Gastrocnemius medialis (tissue), 4 donors: Measurements from ENCODE around the gene SMURF1.

Experiments
- POLR2A ChIP-seq, 2 donors: fragments of 450-650 bp; IDR thresholded peaks; one replicate each; pipeline ENCODE4 v1.6.1; 2017; ENCODE audit warnings: antibody characterized with exemption in 2 of 2, mild to moderate bottlenecking in 2 of 2, moderate library complexity in 2 of 2
- TF ChIP-seq, protein P1 (sequence below), 5 experiments: fragments of 450-650 bp in 3 of 5; fragments of 200-600 bp in 2 of 5; sonication (generic) in 2 of 5; IDR thresholded peaks in 4 of 5; conservative IDR thresholded peaks in 1 of 5; 1 replicate in 4 of 5; 2 replicates in 1 of 5; pipeline ENCODE4 v1.5.1; 2016 to 2019; ENCODE audit warnings: antibody characterized with exemption in 5 of 5, mild to moderate bottlenecking in 3 of 5, moderate library complexity in 3 of 5

DNA sequence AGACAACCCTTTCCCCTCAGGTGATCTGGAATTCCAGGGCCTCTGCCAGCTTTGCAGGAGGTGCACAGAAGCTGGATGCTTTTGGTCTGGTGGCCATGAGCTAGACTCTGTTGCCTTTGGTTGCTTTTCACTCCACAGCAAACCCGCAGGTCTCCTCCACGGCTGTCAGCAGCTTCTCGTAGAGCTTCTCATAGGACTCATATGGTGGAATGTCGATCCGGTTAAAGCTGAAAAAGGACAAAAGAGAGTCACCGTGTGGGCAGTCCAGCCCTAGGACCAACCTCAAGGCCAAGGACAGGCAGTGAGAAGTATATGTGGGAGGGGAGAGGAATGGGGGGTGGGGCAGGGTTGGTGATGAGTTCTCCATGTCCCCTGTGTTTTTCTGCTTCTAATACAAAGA, 113.5 kb downstream of the SMURF1 start:
- no peak for TF ChIP-seq POLR2A (IDR thresholded peaks at IDR 0.05)
- TF ChIP-seq, protein P1, sequence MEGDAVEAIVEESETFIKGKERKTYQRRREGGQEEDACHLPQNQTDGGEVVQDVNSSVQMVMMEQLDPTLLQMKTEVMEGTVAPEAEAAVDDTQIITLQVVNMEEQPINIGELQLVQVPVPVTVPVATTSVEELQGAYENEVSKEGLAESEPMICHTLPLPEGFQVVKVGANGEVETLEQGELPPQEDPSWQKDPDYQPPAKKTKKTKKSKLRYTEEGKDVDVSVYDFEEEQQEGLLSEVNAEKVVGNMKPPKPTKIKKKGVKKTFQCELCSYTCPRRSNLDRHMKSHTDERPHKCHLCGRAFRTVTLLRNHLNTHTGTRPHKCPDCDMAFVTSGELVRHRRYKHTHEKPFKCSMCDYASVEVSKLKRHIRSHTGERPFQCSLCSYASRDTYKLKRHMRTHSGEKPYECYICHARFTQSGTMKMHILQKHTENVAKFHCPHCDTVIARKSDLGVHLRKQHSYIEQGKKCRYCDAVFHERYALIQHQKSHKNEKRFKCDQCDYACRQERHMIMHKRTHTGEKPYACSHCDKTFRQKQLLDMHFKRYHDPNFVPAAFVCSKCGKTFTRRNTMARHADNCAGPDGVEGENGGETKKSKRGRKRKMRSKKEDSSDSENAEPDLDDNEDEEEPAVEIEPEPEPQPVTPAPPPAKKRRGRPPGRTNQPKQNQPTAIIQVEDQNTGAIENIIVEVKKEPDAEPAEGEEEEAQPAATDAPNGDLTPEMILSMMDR (IDR thresholded peaks at IDR 0.05 in 4 of 5, conservative IDR thresholded peaks at IDR 0.05 in 1 of 5) = no peak
